ENCODE data around the gene EDRF1.

GRCh38 chr10:125739994-125740679, 20.6 kb downstream of the EDRF1 start:
- no peak for TF ChIP-seq CTCF (IDR thresholded peaks at IDR 0.05)
- no peak for TF ChIP-seq POLR2A (IDR thresholded peaks at IDR 0.05)
